GM21786 (cell line): ENCODE results near the gene LMNTD2.
A peak's percentile ranks its signal among the peaks of the same experiment; 100 is the strongest.

ENCODE experiments used
- ATAC-seq: cut with Tn5 transposase; IDR thresholded peaks from one replicate; pipeline ENCODE4 v1.9.1; 2021; ENCODE audit not compliant: unreplicated experiment

Gene LMNTD2, protein sequence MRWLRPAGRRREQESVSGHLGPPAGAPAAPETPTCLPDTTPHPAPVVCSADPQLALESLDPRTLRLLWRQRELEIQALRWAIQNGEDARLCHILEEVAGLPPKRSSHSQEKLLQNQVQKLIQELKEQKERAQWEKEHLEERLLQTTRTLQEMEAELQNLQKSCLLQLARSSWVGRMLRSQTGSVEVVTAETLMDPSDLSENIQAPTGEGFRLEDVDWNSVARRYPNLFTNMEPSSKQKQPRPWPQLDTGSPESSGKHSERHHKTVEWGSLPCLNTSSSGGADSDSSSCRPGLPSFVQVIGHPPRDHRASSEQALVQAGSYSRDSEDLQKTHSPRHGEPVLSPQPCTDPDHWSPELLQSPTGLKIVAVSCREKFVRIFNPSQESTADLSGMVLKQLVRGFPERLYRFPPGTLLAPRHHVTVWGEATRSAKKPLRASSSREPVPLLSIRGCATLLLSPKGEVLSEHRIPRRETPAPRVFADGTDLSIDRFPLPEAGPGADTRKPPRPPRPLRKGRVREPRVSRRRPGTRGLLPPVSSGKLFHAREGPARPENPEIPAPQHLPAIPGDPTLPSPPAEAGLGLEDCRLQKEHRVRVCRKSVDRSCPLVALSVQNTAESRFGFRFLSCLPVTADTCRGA

GRCh38 chr11:560305-561147 lies at the start of gene LMNTD2, which contains the start of gene RASSF7:
Gene LMNTD2, minus strand, starts transcription at chr11:560738. Its CDS starts 22 bp downstream, at chr11:560716.
Gene RASSF7, plus strand, starts transcription at chr11:560970. Its CDS starts 799 bp downstream, at chr11:561769.
- peak; percentile 69 for ATAC-seq

- ATAC-seq: no peak
These were observed 48.8 kb upstream of the LMNTD2 start for GRCh38 chr11:609341-609811.

DNA sequence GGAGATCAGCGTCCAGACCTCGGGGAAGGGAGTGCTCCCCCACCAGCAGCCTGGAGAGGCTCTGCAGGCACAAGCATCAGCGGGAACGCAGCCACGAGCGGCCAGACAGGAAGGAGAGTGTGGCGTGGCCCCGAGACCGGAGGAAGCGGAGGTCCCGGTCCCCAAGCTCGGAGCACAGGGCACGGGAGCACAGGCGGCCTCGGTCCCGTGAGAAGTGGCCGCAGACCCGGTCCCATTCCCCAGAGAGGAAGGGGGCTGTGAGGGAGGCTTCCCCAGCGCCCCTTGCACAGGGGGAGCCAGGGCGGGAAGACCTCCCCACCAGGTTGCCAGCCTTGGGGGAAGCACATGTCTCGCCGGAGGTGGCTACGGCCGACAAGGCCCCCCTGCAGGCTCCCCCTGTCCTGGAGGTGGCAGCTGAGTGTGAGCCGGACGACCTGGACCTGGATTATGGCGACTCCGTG lies 48.3 kb upstream of the LMNTD2 start:
- no peak for ATAC-seq

GRCh38 chr11:607971-608659 lies 47.6 kb upstream of the LMNTD2 start:
- ATAC-seq: no peak

- ATAC-seq: no peak
These were observed 46.7 kb upstream of the LMNTD2 start for GRCh38 chr11:607020-607780.

GRCh38 chr11:606245-606644 lies 45.7 kb upstream of the LMNTD2 start:
- ATAC-seq: no peak

DNA sequence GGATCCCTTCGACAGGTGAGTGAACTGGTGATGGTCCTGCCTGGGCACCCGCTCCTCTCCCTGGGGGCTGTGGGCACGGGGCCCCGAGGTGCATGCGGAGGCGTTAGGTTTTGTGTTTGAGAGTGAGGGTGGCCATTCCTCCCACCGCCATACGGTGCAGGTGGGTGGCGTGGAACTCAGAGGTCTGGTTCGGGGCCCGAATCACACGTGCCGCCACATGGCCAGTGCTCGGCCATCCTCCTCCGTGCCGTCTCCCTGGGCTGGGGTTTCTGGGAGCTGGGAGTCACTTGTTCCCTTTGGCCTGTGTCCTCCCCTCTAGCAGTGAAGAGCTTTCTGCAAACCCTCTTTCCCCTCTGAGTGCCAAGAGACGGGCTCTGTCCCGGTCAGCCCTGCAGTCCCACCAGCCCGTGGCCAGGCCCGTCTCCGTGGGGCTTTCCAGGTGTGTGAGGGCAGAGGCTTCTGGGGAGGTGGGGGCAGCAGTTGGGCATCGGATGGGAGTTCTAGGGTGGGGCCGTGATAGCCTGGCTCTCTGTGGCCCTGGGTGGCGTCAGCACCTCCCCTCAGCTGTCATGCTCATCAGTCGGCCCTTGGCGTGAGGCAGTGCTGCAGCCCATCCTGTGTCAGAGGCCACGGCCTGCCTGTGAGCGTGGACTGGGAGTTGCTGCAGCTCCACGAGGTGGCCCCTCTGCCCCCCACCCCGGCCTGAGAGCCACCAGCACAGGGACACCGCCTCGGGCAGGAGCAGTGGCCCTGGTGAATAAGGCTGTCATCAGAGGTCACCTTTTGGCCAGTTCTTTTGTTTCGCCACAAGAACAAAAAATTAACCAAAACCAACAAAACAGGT lies 45.0 kb upstream of the LMNTD2 start:
- ATAC-seq: no peak

- no peak for ATAC-seq
These were observed 42.6 kb upstream of the LMNTD2 start for GRCh38 chr11:603154-603553.

- no peak for ATAC-seq
These were observed 41.2 kb upstream of the LMNTD2 start for GRCh38 chr11:601573-602245.

DNA sequence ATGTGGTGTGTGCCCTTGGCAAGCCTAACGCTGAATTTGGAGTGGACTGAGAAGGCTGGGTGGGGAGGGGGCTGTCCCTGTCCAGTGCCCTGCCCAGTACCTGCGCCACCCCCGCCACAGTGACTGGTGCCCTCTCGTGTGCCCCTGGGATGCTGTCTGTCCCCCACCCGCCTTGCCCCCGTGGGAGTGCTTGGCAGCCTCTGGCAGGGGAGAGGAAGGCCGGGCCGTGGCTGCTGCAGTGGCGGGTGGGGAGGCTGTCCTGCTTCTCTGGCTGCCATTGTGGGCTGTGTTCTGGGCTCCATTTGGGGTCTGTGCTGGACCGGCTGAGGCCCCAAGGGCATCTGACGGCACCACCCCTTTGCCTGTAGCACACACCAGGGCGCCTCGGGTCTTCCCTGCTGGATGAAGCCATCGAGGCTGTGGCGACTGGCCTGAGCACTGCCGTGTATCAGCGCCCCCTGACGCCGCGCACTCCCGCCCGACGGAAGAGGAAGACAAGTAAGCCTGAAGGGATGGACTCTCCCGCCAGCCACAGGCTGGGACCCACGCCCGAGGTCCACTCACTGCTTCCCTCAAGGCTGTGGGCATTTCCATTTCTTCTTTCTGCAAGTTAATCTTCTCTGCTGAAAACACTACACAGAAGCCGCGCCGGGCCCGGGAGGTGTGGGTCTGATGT lies 37.6 kb upstream of the LMNTD2 start:
- ATAC-seq: no peak

GRCh38 chr11:597166-597725 lies 36.7 kb upstream of the LMNTD2 start:
- ATAC-seq: no peak

DNA sequence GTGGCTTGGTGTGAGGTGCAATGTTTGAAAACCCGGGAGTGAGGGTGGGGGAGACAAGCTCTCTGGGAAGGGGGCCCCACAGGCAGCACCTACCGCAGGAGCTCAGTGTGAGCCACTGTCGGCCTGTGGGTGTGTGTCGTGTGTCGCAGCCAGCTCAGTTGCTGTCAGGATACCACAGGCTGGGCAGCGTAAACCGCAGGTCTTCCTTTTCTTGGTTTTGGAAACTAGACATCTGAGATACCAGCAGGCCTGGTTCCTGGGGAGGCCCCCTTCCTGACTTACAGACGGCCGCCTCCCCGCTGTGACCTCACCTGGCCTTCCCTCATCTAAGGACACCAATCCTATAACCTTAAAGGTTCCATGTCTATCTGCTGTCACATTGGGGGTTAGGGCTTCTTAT lies 35.8 kb upstream of the LMNTD2 start:
- ATAC-seq: no peak

DNA sequence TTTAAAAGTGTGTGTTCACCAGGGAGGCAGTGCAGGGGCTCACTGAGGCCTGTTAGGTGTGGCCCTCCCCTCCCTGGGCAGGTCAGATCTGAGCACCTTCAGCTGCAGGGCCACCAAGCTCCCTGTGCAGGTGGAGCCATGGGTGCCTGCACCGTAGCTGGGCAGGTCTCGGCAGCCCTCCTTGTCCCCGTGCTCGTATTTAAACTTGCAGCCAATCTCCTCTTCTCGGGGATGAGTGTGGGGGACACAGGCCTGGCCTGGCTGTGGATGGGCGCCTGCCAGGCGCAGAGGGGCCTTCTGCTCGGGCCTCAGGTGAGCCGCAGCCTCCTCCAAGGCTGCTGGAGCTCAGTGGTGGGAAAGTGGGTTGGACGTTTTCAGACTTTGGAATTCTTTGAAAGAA lies 34.9 kb upstream of the LMNTD2 start:
- ATAC-seq: no peak

- no peak for ATAC-seq
These were observed 32.8 kb upstream of the LMNTD2 start for GRCh38 chr11:593347-593746.

DNA sequence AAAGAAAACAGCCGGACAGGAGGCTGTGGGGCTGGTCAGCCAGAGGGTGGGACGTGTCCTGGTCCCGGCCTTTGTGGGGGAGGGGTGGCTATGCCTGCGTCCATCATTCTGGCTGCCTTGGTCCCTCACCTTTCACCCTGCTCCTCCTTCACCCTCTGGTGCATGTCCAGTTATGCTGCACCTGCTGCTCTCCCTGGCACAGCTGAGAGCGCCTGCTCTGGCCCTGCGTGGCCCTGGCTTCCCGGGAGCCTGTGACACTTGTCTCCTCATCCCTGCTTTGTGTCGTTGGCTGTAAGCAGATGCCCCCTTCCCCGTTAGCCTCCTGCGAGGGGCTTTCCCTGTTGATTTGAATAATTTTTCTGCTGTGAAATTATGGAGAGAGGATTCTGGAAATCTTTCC lies 32.4 kb upstream of the LMNTD2 start:
- ATAC-seq: no peak

DNA sequence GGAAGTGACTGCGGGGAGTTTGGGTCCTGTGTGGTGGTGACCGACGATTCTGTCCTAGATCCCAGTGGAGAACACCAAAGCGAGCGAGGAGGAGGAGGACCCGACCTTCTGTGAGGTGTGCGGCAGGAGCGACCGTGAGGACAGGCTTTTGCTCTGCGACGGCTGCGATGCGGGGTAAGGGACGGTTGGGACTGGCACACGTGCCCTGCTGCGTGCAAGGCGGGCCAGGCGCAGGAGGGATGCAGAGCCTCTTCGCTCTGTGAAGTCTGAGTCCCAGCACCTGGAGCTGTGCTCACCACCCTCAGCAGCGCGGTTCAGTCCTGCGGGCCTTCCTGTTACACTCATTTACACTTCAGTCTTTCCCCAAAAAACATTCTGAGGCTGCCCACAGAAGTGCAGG lies 32.0 kb upstream of the LMNTD2 start:
- ATAC-seq: no peak

DNA sequence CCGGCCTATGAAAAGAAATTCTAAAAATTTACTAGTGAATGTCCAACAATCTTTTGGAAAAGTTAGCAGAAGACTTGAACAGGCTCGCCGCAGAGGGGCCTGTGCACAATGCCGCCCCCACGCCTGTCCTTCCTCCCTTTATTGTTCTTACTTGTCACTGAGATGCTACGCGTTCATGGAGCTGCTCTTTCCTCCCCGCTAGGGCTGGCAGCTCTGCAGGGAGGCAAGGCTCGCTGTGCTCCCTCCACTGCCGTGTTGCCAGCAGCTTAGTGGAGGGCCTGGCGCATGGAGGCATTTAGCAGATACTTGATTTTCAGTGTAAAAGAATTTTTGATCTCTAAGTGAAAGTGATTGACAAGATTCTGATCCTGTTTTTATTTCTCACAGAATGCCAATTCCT lies 30.5 kb upstream of the LMNTD2 start:
- no peak for ATAC-seq

DNA sequence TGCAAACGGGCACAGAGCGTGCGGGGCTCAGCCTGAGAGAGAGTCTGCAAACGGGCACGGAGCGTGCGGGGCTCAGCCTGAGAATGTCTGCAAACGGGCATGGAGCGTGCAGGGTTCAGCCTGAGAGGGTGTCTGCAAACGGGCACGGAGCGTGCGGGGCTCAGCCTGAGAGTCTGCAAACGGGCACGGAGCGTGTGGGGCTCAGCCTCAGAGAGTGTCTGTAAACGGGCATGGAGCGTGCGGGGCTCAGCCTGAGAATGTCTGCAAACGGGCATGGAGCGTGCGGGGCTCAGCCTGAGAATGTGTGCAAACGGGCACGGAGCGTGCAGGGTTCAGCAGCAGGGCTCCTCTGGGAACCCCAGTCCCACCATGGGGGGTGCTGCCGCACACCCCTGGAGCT lies 29.3 kb upstream of the LMNTD2 start:
- no peak for ATAC-seq
